Progenitor cell of endocrine pancreas (in vitro differentiated cells): ENCODE results near the gene BTBD9. TPM values are rescaled to one million over a fixed set of nuclear protein-coding genes. Genes with fewer than 3 reads are reported as not detected.

ENCODE experiments used
- DNase-seq: peaks from one replicate; pipeline ENCODE4 v3.0.0; 2021; ENCODE audit warnings: low spot score; ENCODE audit not compliant: unreplicated experiment
- H3K27ac Mint-ChIP-seq: 2 replicates; pipeline ENCODE4 v1.8.0; 2021; ENCODE audit warnings: mild to moderate bottlenecking, moderate library complexity, mixed read lengths
- H3K27me3 Mint-ChIP-seq: 2 replicates; pipeline ENCODE4 v1.8.0; 2021; ENCODE audit warnings: mixed read lengths
- H3K36me3 Mint-ChIP-seq: 2 replicates; pipeline ENCODE4 v1.8.0; 2022; ENCODE audit warnings: mixed read lengths; ENCODE audit not compliant: insufficient read depth
- H3K4me1 Mint-ChIP-seq: 2 replicates; pipeline ENCODE4 v1.8.0; 2021; ENCODE audit warnings: low read depth, mixed read lengths
- H3K4me3 Mint-ChIP-seq: 2 replicates; pipeline ENCODE4 v1.8.0; 2021; ENCODE audit warnings: low read depth, mild to moderate bottlenecking, moderate library complexity, mixed read lengths
- H3K9me3 Mint-ChIP-seq: 2 replicates; pipeline ENCODE4 v1.8.0; 2021; ENCODE audit warnings: low read depth, mixed read lengths
- CTCF ChIP-seq: fragments of 200-600 bp; sonication (generic); IDR thresholded peaks from one replicate; pipeline ENCODE4 v1.5.0; 2021; ENCODE audit warnings: antibody characterized with exemption, mild to moderate bottlenecking; ENCODE audit not compliant: unreplicated experiment
- total RNA-seq: library from RNA; stranded (reverse); gene quantifications from 2 replicates; pipeline ENCODE4 v1.2.1, GENCODE V29; 2021

Gene BTBD9
- total RNA-seq, 1 donor from 2014 or later = 25.9 TPM

- Mint-ChIP-seq H3K27ac (peak overlapping the region; percentile 67), H3K4me1 (peaks cover 7% of the 10 kb centered on the region), H3K36me3 (no peaks in the 10 kb centered on the region), H3K4me3 (no peak overlapping the region), H3K9me3 (no peaks in the 10 kb centered on the region), H3K27me3 (no peaks in the 10 kb centered on the region)
- no peak for TF ChIP-seq CTCF
- DNase-seq = no peak
Observed at GRCh38 chr6:38510205-38510604, 129.5 kb downstream of the BTBD9 start.

- no peak for TF ChIP-seq CTCF
- H3K4me1 Mint-ChIP-seq = peaks cover 7% of the 10 kb centered on the region
- H3K27me3 Mint-ChIP-seq = no peaks in the 10 kb centered on the region
- no peaks in the 10 kb centered on the region for H3K9me3 Mint-ChIP-seq
- H3K36me3 Mint-ChIP-seq = no peaks in the 10 kb centered on the region
- DNase-seq = no peak
- H3K4me3 Mint-ChIP-seq = no peak overlapping the region
- H3K27ac Mint-ChIP-seq = peak overlapping the region; percentile 67
Observed at GRCh38 chr6:38509713-38510112, 130.0 kb downstream of the BTBD9 start.

GRCh38 chr6:38508894-38509293 is 130.8 kb downstream of the BTBD9 start:
- Mint-ChIP-seq H3K36me3 (no peaks in the 10 kb centered on the region), H3K4me1 (peaks cover 7% of the 10 kb centered on the region), H3K9me3 (no peaks in the 10 kb centered on the region), H3K27me3 (no peaks in the 10 kb centered on the region), H3K27ac (no peak overlapping the region), H3K4me3 (no peak overlapping the region)
- no peak for DNase-seq
- TF ChIP-seq CTCF = no peak

- Mint-ChIP-seq H3K27me3 (no peaks in the 10 kb centered on the region), H3K27ac (no peak overlapping the region), H3K4me1 (peaks cover 7% of the 10 kb centered on the region), H3K4me3 (no peak overlapping the region), H3K36me3 (no peaks in the 10 kb centered on the region), H3K9me3 (no peaks in the 10 kb centered on the region)
- TF ChIP-seq CTCF = no peak
- DNase-seq = no peak
Observed at GRCh38 chr6:38508286-38508685, 131.4 kb downstream of the BTBD9 start.

GRCh38 chr6:38507173-38507572 is 132.6 kb downstream of the BTBD9 start:
- Mint-ChIP-seq H3K36me3 (no peaks in the 10 kb centered on the region), H3K27ac (no peak overlapping the region), H3K4me3 (no peak overlapping the region), H3K9me3 (no peaks in the 10 kb centered on the region), H3K27me3 (no peaks in the 10 kb centered on the region), H3K4me1 (peaks cover 7% of the 10 kb centered on the region)
- no peak for TF ChIP-seq CTCF
- DNase-seq = no peak
